Neutrophil (primary cell): ENCODE data around the gene SNX20.

Source experiments
- H3K27ac ChIP-seq: fragments of 200-600 bp; sonication (generic); 2 replicates; pipeline ENCODE4 v1.5.1; 2016; ENCODE audit warnings: mild to moderate bottlenecking, moderate library complexity
- H3K27me3 ChIP-seq: fragments of 200-600 bp; sonication (generic); 2 replicates; pipeline ENCODE4 v1.6.0; 2016; ENCODE audit warnings: mild to moderate bottlenecking
- H3K36me3 ChIP-seq: fragments of 200-600 bp; sonication (generic); 2 replicates; pipeline ENCODE4 v1.5.1; 2017
- H3K4me1 ChIP-seq, 2 experiments: fragments of 200-600 bp in 1 of 2; sonication (generic) in 1 of 2; 1 replicate in 1 of 2; 2 replicates in 1 of 2; pipeline versions ENCODE4 v1.5.1 to v1.6.1; 2013 to 2016; ENCODE audit warnings: low read depth in 1 of 2, low read length in 1 of 2, mild to moderate bottlenecking in 1 of 2, moderate library complexity in 1 of 2; ENCODE audit not compliant: control insufficient read depth in 1 of 2, insufficient read depth in 1 of 2
- H3K4me3 ChIP-seq, 2 experiments: fragments of 200-600 bp in 1 of 2; sonication (generic) in 1 of 2; 1 replicate in 1 of 2; 2 replicates in 1 of 2; pipeline ENCODE4 v1.5.1; 2013 to 2016; ENCODE audit warnings: low read depth in 1 of 2, low read length in 1 of 2, mild to moderate bottlenecking in 1 of 2, moderate library complexity in 1 of 2
- H3K9me3 ChIP-seq: fragments of 200-600 bp; sonication (generic); 2 replicates; pipeline ENCODE4 v1.5.1; 2016
- TF ChIP-seq, protein P1 (sequence below): fragments of 200-600 bp; sonication (generic); IDR thresholded peaks from 2 replicates; pipeline ENCODE4 v1.5.1; 2016; ENCODE audit warnings: antibody characterized with exemption

The SNX20 gene

DNA sequence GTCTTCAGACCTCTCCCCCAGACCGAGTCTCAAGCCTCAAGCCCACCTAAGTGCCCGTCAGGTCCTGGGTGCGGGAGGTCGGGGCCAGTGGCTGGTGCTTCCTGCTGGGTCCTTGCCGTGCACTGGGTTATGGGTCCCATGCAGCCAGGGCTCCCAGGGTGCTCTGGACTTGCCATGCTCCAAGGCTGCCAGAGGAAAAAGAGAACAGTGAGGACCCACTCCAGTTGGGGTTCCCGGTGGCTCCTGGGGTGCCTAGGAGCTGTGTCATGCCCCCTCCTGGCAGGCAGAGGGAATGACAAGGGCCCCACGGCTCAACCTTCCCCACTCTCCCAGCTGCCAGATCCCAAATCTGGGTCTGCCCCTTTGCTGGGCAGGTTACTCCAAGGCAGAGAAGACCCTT lies 3.8 kb downstream of the SNX20 start:
- TF ChIP-seq, protein P1, sequence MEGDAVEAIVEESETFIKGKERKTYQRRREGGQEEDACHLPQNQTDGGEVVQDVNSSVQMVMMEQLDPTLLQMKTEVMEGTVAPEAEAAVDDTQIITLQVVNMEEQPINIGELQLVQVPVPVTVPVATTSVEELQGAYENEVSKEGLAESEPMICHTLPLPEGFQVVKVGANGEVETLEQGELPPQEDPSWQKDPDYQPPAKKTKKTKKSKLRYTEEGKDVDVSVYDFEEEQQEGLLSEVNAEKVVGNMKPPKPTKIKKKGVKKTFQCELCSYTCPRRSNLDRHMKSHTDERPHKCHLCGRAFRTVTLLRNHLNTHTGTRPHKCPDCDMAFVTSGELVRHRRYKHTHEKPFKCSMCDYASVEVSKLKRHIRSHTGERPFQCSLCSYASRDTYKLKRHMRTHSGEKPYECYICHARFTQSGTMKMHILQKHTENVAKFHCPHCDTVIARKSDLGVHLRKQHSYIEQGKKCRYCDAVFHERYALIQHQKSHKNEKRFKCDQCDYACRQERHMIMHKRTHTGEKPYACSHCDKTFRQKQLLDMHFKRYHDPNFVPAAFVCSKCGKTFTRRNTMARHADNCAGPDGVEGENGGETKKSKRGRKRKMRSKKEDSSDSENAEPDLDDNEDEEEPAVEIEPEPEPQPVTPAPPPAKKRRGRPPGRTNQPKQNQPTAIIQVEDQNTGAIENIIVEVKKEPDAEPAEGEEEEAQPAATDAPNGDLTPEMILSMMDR, result peak; percentile 68
- Histone ChIP-seq H3K4me3 (no peak overlapping the region), H3K27ac (peak overlapping the region; percentile 92), H3K4me1 (peaks cover 60 to 73% of the 10 kb centered on the region in 2 experiments), H3K36me3 (peaks cover 73% of the 10 kb centered on the region), H3K9me3 (no peaks in the 10 kb centered on the region), H3K27me3 (no peaks in the 10 kb centered on the region)

DNA sequence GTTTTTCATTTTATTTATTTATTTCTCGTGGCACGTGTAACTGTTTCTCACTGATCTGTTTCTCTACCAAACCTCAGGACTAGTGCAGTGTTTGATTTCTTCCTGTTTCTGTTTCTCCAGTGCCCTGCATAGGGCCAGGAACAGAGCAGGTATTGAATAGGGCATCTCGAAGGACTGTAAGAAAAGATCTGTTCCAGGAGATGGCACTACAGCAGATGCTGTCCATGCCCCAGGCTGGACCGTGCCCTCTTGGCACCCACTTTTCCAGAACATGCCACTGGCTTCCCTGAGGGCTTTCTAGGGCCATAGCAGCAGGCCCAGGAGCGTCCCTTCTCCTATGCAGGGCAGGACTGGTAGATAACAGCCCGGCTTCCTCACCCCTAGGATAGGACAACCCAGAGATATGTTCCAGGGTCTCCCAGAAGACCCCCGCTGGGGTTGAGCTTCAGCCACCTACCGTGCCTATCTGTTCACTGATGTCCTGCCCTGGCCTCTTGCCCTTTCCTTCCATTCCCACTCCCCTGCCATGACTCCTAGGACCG lies 4.4 kb downstream of the SNX20 start:
- Histone ChIP-seq H3K4me1 (peaks cover 55 to 67% of the 10 kb centered on the region in 2 experiments), H3K27me3 (no peaks in the 10 kb centered on the region), H3K9me3 (no peaks in the 10 kb centered on the region), H3K4me3 (no peak overlapping the region), H3K27ac (peak overlapping the region; percentile 92), H3K36me3 (peaks cover 79% of the 10 kb centered on the region)
- TF ChIP-seq, protein P1, result no peak

DNA sequence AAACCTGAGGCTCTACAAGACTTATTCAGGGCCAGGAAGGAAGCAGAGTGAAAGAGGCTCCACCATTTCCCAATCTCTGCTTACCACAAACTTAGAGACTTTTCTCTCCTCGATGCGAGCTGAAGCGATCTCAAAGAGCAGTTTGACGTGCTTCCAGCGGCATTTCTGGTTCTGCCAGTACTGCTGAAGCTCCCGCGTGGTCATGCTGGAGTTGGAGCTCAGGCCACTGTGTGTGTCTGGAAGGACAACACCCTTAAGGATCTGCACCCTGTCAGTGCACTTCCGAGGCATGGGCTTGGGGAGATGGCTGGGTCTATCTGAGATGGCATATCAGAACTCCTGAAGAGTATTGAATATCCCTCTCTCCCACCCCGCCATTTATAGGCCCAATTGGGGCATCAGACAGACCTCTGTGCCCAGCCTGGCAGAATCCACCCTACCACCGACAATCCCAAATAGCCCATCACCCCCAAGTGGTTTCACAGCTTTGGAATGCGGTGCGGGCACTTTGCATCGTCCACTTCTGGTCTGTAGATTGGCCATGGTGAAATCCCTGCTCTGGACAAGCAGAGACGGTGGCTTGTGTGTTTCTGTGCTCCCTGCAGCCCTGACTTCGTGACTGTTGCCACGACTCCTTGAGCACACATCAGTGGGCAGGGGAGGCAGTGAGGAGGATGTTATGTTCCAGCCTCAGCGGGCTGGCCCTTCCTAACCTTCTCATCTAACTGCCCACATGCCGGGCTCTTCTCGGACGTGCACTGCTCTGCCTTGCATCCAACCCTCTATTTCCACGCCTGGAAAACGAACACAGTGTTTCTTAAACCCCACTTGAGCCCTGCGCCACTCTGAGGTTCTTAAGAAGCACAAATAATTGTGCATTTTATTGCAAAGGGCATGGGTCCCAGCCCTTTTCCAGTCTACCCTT lies 5.2 kb downstream of the SNX20 start:
- H3K36me3 ChIP-seq, result peaks cover 84% of the 10 kb centered on the region
- H3K9me3 ChIP-seq, result no peaks in the 10 kb centered on the region
- H3K4me3 ChIP-seq, result no peak overlapping the region
- H3K4me1 ChIP-seq, result peaks cover 49 to 61% of the 10 kb centered on the region in 2 experiments
- TF ChIP-seq, protein P1, result no peak
- H3K27me3 ChIP-seq, result no peaks in the 10 kb centered on the region
- H3K27ac ChIP-seq, result peak overlapping the region; percentile 92

DNA sequence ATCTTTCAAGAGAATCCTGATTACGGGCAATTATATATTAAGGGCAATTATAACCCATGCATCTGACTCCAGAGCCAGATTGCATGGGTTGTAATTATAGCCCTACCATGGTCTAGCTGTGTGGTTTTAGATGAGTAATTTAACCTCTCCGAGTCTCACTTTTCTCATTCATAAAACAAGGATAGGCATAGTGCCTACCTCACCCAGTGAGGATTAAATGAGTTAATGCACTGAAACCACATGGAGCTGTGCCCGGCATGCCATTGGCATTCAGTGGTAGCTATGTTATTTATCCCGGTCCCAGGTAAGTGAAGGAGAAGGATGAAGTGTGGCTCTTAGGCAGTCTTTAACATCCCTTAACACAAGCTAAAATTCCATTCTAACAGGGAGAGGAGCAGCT lies 6.3 kb downstream of the SNX20 start:
- TF ChIP-seq, protein P1, result no peak
- no peaks in the 10 kb centered on the region for H3K9me3 ChIP-seq
- peak overlapping the region; percentile 92 for H3K27ac ChIP-seq
- H3K27me3 ChIP-seq, result no peaks in the 10 kb centered on the region
- no peak overlapping the region for H3K4me3 ChIP-seq
- H3K36me3 ChIP-seq, result peaks cover 95% of the 10 kb centered on the region
- peaks cover 40 to 50% of the 10 kb centered on the region in 2 experiments for H3K4me1 ChIP-seq

DNA sequence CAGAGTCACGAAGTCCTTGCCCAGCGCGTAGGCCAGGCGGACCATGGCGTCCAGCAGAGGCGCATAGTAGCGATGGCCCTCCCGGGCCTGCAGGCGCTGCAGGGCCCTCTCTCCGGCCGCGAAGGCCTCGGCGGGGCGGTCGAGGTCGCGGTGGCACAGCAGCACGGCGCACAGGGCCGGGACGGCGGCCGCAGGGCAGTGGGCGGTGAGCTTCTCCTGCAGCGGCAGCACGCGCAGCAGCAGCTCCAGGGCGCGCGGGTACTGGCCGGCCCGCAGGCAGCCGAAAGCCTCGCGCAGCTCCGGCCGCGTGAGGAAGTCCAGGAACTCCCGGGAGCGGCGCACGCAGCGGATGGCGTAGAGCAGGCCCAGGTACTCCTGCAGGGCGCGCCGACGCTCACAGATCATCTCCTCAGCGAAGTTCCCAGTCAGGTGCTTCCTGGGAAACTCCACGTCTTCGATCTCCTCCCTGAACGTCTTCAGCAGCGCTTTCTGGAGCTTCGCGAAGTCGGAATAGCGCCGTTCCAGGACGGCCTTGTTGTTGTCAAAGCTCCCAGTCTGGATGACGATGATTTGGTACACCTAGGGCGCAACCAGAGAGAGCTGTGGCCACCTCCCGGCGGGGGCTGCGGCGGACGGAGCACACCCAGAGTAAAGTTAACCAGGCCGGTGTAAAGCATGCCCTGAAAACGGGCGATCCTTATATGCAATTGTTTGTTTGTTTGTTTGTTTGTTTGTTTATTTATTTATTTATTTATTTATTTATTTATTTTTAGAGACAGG lies 7.4 kb downstream of the SNX20 start:
- Histone ChIP-seq H3K36me3 (peaks cover 96% of the 10 kb centered on the region), H3K9me3 (no peaks in the 10 kb centered on the region), H3K27ac (no peak overlapping the region), H3K4me3 (no peak overlapping the region), H3K27me3 (no peaks in the 10 kb centered on the region), H3K4me1 (peaks cover 28 to 39% of the 10 kb centered on the region in 2 experiments)
- TF ChIP-seq, protein P1, result no peak
